Hypothalamus (tissue), 51 donors: ENCODE data around the gene CHN2.

Source experiments
- DNase-seq, 51 donors: peaks; one replicate each; lab custom pipeline; 2025; lab: John Stamatoyannopoulos, UW

CHN2 gene

DNA sequence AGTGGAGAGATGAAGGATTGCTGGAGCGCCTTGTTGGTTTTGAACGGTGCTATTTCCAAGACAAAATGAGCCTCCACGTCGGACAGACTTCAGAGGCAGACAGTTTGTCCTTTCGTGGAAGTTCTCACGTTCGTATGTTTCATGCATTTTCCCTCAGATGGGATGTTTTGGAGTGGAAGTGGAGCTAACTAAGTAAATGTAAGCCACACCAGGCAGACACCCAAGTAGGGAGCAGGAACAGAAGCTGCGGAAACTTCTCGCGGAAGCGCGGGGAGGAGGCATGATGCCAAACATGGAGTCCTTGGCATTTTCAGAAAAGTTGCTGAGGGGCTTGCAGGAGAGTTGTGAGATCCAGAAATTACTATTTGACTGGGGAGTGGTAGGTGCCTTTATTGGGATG lies 223.5 kb downstream of the CHN2 start:
- no peak for DNase-seq

DNA sequence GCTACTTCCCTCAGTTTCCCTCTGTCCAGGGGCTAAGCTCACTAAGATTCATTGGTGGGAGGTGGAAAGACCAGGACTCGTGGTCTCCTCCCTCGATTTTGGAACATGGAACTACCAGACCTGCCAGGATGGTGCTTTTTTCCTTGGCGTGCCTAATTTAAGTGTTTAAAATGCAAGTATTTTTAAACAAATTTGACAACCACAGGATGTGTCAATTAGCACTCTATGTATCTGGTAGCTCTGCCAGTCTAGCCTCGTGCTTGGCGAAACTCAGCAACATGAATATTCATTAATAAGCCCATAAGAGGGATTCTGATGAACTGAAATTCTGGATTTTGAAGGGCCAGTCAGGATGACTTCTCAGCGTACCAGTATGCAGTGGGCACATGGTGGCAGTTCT lies 224.1 kb downstream of the CHN2 start:
- DNase-seq = no peak

DNA sequence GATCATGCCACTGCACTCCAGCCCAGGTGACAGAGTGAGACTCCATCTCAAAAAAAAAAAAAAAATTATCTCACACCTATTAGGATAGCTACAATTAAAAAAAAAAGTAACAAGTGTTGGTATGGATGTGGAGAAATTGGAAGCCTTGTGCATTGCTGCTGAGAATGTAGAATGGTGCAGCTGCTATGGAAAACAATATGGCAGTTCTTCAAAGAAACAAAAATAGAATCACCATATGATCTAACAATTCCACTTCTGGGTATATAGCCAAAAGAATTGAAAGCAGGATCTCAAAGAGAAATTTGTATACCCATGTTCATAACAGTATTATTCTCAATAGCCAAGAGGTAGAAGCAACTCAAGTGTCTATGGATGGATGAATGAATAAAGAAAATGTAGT lies 225.4 kb downstream of the CHN2 start:
- DNase-seq = no peak

DNA sequence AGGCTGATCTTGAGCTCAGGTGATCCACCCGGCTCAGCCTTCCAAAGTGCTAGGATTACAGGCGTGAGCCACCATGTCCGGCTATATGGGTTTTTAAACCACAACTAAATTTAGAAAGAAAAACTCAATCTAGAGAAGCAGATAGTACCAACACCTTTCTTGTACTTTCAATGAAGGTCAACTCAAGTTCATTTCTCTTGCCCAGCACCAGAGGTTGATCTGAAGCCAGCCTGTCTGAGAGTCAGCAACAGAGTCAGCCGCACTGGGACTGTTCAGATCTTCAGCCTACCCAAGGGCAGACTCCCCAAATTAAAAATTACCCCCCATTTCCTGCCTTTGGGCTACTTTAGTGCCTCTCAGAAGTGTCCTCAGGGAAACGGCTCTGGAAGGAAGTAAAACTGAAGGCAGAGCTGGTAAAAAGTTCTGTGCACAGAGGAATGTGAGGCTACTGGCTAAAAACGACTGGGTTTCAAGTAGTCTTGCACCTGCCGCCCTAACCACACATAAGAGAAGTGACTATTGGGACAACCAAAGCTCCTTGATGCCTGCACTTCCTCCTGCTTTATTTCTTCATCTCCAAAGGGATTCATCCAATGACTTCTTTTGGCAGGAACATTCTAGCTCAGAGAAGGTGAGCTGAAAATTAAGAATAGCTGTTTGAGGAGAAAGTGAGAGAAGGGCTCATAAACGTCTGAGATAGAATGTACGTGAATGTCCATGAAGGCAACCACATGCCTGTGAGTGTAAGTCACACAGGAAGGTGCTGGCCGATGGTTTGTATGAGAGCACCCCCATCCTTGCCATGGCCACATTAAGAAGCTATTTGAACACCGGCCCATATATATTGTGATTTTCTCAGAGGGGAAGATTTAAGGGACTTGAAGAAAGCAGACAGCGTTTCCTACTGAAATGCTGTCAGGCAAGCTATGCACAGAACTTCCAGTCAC lies 226.7 kb downstream of the CHN2 start:
- DNase-seq = no peak

DNA sequence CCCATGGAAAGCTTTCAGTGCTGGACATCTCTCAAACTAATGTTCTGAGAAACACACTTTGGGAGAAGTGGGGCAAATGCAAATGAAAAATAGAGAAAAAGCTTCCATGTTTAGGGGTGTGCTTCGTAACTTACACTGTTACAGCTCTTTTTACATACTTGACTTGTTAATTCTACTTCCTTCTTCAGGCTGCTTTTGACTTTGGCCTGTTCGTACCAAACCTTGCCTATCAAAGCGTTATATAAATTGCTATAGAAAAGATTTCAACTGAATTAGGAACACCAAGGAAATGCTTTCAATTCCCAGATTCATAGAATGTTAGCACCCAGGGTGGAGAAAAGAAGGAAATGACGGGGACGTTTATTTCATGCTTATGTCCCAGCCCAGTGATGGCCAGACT lies 228.3 kb downstream of the CHN2 start:
- DNase-seq = no peak

DNA sequence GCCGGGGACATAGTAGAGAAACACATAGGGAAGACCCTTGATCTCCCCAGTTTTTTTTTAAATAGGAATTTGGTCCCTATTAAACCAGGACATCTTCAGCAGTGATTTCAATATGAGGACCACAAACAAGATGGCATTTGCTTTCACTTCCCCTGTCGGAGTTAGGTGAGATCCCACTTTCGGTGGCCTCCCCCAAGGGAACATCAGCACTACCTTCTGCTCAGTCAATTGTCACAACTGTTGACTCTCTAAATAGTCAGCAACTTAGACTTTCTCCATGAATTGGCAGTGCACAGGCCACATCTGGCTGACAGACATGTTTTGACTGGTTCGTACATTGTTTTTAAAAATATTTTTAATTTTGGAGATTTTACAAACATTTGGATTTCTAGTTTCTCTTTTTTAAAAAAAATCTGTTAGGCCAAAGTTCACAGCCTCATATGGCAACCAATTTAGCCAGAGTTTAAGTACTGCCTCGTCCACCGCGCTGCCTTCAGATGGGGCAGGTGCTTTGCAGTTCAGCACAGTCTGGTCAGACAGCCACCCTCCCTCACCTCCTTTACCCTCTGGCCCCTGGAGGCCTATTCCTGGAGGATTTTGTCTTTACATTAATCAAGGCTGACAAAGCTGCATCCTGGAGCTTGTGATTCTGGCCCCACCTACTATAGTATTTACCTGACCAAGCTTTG lies 229.9 kb downstream of the CHN2 start:
- no peak for DNase-seq

DNA sequence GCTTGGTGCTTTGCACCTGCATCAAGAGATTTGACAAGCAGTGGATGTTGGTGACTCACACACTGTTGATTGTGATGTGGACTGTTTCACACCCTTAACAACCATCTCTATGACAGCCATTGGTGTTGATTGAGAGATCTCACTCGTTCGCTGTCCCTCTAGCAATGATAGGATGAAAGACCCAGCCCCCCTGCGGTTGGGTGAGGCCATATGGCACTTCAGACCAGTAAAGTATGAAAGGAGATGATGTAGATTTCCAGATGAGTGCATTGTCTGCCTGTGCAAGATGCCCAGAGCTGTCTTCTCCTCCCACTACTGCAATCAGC lies 230.4 kb downstream of the CHN2 start:
- DNase-seq = no peak

DNA sequence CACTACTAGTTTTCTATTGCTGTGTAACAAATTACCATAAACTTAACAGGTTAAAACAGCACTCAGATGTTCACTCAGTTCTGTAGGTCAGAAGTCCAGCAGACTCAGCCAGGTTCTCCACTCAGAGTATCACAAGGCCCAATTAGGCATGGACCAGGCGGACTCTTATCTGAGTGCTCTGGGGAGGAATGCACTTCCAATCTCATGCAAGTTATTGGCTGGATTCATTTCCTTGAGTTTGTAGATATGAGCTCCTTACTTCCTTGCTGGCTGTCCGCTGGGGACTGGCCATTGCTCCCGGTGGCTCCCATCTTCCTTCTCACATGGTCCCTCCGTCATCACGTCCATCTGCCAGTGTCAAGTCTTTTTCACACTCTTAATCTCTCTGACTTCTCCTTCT lies 232.0 kb downstream of the CHN2 start:
- no peak for DNase-seq

DNA sequence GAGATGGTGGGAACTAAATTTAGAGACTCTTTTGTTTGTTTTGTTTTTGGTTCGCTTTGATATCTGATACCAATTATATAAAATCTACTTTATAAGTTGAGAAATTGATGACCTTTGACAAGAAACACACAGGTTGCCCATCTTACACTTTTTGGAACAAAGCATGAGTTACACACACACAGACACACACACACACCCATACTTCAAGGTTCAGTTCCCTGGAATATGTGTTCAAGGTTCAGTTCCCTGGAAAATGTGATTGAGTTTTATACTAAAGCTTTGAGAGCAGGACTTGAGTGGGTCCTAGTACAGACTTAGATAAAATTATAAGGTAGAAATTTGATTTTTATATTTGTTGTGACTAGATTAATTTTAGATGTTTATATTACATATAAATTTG lies 234.8 kb downstream of the CHN2 start:
- no peak for DNase-seq

DNA sequence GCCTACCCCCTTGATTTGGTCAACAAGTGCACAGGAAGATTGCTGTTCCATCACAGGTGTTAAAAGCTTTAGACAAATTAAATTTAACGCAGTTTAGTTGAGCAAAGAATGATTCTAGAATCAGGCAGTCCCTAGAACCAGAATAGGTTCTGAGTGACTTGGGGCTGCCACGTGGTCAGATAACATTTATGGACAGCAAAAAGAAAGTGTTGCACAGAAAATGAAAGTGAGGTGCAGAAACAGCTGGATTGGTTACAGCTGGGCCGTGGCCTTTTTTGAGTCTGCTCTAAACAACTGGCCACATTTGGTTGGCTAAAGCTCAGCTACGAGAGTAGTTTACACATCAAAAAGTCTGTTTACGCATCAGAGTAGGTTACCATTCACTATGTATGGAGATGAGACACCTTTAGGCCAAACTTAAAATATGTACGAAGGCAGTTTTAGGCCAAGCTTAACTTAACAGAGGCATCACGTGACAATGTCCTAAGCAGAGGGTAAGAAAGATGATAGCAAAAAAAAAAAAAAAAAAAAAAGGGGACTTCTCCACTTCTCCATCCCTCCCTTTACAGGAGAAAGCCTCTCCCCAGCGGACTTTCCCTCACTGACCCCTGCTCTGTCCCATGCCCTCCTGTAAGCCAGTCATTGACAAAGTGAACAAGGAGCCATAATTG lies 235.8 kb downstream of the CHN2 start:
- DNase-seq = no peak

DNA sequence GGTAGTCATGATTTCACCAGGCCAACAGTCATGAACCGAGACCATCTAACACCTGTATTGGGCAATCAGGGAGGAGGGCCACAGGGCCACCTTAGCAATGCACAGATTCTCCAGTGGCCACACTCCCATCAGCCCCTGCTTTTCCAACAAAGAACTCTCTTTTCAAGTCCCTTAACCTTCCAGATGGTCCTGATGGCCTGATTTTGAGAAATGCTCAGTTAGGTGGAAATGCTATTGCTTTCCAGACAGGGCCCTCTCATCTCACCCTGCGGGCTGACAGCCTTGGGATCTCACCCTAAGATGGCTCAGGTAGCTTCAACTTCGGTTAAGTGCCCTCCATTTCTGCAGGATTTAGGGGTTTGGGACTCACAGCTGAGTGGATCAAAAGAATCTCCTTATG lies 237.1 kb downstream of the CHN2 start:
- no peak for DNase-seq

DNA sequence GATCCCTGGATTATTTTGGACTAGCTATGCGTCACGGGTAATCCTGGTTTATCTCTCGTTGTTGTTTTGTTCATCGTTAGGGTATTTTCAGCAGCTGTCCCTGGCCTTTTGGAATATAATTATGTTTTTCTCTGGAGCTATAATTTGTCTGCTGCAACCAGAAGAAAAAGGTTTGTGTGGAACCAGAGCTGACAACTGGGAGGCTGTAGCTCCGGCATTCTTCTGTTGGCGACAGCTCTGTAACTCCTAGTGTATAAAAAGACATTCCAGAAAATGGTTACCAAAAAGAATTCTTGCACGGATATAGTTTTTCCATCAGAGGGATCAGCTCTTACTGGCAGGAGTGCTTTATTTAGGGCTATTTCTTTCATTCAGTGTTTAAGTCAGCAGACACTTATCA lies 238.1 kb downstream of the CHN2 start:
- no peak for DNase-seq

DNA sequence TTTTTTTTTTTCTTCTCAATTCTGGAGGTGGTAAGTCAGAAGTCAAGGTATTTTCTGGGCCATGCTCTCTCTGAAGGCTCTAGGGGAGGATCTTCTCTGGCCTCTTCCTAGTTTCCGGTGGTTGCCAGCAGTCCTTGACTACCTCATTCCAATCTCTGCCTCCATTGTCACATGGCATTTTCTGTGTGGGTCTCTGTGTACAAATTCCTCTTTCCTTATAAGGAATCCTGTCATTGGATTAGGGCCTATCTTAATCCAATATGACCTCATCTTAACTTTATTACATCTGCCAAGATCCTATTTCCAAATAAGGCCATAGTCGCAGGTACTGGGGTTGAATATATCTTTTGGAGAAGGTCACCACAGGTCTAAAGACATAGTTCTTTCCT lies 239.8 kb downstream of the CHN2 start:
- no peak for DNase-seq

DNA sequence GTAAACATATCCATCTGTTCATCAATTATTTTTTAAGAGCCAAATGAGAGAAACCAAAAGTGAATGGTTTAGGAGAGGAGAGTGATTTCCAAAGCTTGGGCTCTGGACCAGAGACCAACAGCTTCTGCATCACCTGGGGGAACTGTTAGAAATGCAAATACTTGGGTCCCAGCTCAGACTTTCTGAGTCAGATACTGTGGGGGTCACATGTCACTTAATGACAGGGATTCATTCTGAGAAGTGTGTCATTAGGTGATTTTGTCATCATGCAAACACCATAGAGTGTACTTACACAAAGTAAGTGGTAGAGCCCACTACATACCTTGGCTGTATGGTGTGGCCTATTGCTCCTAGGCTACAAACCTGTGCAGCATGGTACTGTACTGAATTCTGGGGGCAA lies 240.6 kb downstream of the CHN2 start:
- DNase-seq = no peak

DNA sequence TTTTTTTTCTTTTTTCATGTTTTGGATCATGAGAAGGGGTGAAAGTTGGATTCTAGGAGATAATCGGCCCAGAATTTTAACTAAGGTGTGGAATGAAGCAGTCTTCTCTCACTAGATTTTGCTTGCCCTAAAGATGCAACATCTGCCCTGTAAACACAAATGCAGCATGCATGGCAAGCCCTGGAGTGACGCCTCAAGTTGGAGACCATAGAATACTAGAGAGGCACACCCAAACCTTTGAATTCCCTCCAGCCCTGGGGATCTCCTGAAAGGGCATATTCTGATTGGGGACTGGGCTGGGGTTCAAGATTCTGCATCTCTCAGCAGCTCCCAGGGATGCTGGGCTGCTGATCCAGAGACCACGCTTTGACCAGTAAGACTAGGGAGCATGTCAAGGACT lies 241.3 kb downstream of the CHN2 start:
- no peak for DNase-seq

DNA sequence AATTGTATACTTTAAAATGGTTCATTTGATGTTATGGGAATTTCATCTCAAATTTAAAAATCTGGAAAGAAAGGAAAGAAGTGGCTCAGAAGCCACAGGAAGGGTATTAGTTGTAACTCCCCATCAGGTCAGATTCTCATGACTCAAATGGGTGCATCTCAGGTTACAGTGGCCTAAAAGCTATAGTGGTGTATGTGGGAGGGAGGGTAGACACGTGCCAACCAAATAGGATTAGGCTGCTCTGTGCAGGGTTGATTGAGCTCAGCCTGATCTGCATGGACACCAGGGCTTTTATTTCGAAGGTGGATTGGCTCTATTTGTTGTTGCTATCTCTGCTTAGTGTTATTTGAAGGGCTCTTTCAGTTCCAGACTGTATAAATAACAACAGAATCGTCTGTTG lies 247.6 kb downstream of the CHN2 start:
- no peak for DNase-seq

DNA sequence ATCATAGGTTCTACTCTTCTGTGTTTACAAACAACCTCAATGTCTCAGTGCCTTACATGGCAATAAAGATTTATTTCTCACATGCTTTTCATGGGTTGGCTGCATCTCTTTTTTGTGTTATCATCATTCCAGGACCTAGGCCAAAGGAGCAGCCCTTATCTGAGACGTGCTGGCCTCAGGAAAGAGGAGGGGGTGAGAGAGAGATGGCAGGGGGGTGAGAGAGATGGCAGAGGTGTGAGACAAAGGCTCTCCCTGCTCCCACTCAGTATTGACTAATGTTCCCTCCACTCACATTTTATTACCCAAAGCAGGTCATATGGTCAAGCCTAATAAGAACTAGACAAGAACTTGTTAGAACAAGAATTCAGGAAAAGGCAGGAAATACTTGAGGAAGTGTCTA lies 249.0 kb downstream of the CHN2 start:
- no peak for DNase-seq

DNA sequence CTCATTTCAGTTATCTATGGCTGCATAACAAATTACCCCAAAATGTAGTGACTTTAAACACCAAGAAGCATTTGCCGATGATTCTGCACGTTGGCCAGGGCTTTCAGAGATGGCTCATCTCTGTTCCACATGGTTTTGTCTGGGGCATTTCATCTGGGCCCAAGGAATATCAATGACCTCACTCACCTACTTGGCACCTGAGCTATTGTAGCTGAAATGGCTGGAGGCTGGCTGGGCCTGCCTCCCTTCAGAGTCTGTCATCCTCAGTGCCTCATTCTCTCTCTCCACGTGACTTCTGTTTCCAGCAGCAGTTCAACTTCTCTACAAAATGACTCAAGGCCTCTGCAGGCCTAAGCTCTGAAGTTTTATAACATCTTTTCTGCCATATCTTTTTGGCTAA lies 249.7 kb downstream of the CHN2 start:
- DNase-seq = no peak

DNA sequence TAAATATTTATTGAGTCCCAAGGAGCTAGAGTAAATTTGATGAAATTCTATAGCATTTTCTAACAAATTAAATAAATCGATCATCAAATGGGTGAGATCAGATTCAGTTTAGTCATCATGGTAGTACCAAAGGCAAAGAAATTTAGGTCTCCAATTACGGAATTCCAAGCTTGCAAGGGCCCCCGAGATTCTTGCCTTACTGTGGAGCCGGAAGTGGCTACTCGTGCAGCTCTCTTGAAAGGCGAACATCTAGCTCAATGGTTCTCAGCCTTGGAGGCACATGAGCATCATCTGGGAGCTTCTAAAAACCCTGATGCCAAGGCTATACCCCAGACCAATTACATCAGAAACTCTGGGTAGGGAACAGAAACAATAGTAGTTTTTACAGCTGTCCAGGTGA lies 251.2 kb downstream of the CHN2 start:
- no peak for DNase-seq

DNA sequence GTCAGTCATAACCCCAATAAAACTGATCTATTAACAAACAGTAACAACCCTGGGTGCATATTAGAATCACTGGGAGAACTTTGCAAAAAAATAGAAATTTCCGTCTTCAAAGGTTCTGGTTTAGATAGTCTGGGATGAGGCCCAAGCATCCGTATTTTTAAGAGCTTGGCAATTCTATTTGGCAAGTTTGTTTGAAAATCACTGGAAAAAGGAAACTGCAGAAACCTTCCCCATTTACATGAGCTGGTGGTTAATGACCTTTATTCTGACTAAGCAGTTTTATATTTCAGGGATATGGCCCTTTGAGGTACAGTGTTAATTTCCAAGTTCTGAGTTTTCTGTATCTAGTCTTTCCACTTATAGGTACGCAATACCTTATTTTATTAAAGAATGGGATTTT lies 253.3 kb downstream of the CHN2 start:
- DNase-seq = no peak

DNA sequence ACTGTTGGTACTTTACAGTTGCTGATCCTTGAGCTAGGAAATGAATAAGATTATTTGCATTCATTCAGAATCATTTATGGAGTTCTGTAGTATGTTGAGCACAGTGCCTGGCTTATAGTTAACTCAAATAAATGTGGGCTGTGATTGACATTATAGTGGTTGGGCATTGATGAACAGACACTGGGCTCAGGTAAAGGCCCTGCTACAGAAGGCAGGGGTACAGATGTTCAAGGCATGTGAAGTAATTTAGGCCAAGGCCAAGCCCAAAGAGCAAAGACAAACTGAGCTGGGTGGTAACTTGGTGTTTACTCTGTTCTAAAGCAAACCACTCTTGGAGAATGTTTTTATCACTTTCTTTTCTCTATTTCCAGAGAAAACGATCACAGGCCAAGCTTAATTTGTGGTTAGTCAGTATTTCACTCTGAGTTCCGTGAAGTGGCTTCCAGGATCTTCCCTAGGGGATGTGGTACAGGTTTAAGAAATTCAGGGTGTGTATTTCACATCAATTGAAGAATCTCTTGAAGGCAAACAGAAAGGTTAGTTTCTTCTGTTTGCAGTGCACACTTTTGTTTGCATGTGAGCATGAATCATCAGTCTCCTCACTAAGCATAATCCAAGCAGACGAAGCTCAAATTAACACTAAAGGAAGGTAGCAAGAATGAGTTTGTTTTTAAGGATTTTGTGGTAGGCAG lies 255.1 kb downstream of the CHN2 start:
- DNase-seq = no peak
